SU-DHL-6 (cell line): Measurements from ENCODE around the gene FARP2.
"Not testable (repeated sequence)": the region's sequence is repeated elsewhere in the genome, so short reads cannot be mapped to it uniquely, and the experiment has no call there.

ENCODE experiments used
- H2AFZ ChIP-seq: fragments of 200-600 bp; sonication (generic); 2 replicates; pipeline ENCODE4 v1.6.1; 2014; ENCODE audit warnings: low read depth, mild to moderate bottlenecking, moderate library complexity, mixed read lengths, antibody characterized with exemption, low read length; ENCODE audit not compliant: severe bottlenecking
- H3F3A ChIP-seq: fragments of 200-600 bp; shearing (Covaris generic); 2 replicates; pipeline ENCODE4 v1.6.0; 2016; ENCODE audit warnings: antibody characterized with exemption, mild to moderate bottlenecking; ENCODE audit not compliant: insufficient read depth
- H3K27ac ChIP-seq: fragments of 200-600 bp; sonication (generic); 2 replicates; pipeline ENCODE4 v1.5.1; 2016; ENCODE audit warnings: low read depth, mild to moderate bottlenecking, low read length, moderate library complexity, mixed read lengths
- H3K27me3 ChIP-seq: fragments of 200-600 bp; sonication (generic), shearing (Covaris generic); 2 replicates; pipeline ENCODE4 v1.6.0; 2014; ENCODE audit warnings: mild to moderate bottlenecking, low read length
- H3K36me3 ChIP-seq: fragments of 200-600 bp; sonication (generic); 2 replicates; pipeline ENCODE4 v1.6.1; 2014; ENCODE audit warnings: mild to moderate bottlenecking, low read length, mixed read lengths
- H3K4me2 ChIP-seq: fragments of 300-600, 200-600 bp; shearing (Covaris generic), sonication (generic); 2 replicates; pipeline ENCODE4 v1.6.0; 2014; ENCODE audit warnings: low read length, low read depth, mild to moderate bottlenecking; ENCODE audit not compliant: poor library complexity, severe bottlenecking
- H3K4me3 ChIP-seq: fragments of 200-600 bp; sonication (generic); 2 replicates; pipeline ENCODE4 v1.5.1; 2014; ENCODE audit warnings: antibody characterized with exemption, low read length, mild to moderate bottlenecking, mixed read lengths; ENCODE audit not compliant: insufficient read depth, poor library complexity, severe bottlenecking
- H3K79me2 ChIP-seq: fragments of 200-600 bp; sonication (generic); 2 replicates; pipeline ENCODE4 v1.6.1; 2014; ENCODE audit warnings: mild to moderate bottlenecking, low read length, moderate library complexity; ENCODE audit not compliant: insufficient read depth
- H3K9ac ChIP-seq: fragments of 200-600 bp; sonication (generic); 2 replicates; pipeline ENCODE4 v1.7.0; 2014; ENCODE audit warnings: mild to moderate bottlenecking, low read length
- H3K9me2 ChIP-seq: fragments of 200-600 bp; sonication (generic); replicated peaks from 2 replicates; pipeline ENCODE4 v1.6.1; 2014; ENCODE audit warnings: low read length; ENCODE audit not compliant: insufficient read depth
- H3K9me3 ChIP-seq: fragments of 200-600 bp; sonication (generic); 2 replicates; pipeline ENCODE4 v1.6.1; 2014; ENCODE audit warnings: low read length, mixed read lengths; ENCODE audit not compliant: insufficient read depth
- H4K20me1 ChIP-seq: fragments of 200-600 bp; sonication (generic); 2 replicates; pipeline ENCODE4 v1.6.1; 2014; ENCODE audit warnings: low read depth, mild to moderate bottlenecking, antibody characterized with exemption, low read length, moderate library complexity, mixed read lengths
- EZH2phosphoT487 ChIP-seq: fragments of 200-600 bp; sonication (generic), shearing (Covaris generic); conservative IDR thresholded peaks from 2 replicates; pipeline ENCODE4 v1.6.1; 2018; ENCODE audit warnings: mild to moderate bottlenecking, antibody characterized with exemption, low read length, moderate library complexity, mixed read lengths
- TF ChIP-seq, protein P1 (sequence below): fragments of 200-600 bp; sonication (generic); IDR thresholded peaks from one replicate; pipeline ENCODE4 v1.5.1; 2017; ENCODE audit warnings: antibody characterized with exemption, mild to moderate bottlenecking, low read length, moderate library complexity; ENCODE audit not compliant: insufficient read depth, poor library complexity, severe bottlenecking

Gene FARP2

GRCh38 chr2:241372361-241372992 lies 16.4 kb downstream of the FARP2 start:
- Histone ChIP-seq H3K4me3 (no peak overlapping the region), H3K9me3 (no peaks in the 10 kb centered on the region), H3K27me3 (no peaks in the 10 kb centered on the region), H3K36me3 (no peaks in the 10 kb centered on the region), H4K20me1 (no peaks in the 10 kb centered on the region), H3F3A (no peaks in the 10 kb centered on the region), H2AFZ (no peak overlapping the region), H3K79me2 (no peaks in the 10 kb centered on the region), H3K9ac (no peak overlapping the region), H3K9me2 (no peaks in the 10 kb centered on the region), H3K4me2 (no peak overlapping the region), H3K27ac (no peak overlapping the region)
- TF ChIP-seq, protein P1, sequence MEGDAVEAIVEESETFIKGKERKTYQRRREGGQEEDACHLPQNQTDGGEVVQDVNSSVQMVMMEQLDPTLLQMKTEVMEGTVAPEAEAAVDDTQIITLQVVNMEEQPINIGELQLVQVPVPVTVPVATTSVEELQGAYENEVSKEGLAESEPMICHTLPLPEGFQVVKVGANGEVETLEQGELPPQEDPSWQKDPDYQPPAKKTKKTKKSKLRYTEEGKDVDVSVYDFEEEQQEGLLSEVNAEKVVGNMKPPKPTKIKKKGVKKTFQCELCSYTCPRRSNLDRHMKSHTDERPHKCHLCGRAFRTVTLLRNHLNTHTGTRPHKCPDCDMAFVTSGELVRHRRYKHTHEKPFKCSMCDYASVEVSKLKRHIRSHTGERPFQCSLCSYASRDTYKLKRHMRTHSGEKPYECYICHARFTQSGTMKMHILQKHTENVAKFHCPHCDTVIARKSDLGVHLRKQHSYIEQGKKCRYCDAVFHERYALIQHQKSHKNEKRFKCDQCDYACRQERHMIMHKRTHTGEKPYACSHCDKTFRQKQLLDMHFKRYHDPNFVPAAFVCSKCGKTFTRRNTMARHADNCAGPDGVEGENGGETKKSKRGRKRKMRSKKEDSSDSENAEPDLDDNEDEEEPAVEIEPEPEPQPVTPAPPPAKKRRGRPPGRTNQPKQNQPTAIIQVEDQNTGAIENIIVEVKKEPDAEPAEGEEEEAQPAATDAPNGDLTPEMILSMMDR = no peak
- no peak for TF ChIP-seq EZH2phosphoT487

DNA sequence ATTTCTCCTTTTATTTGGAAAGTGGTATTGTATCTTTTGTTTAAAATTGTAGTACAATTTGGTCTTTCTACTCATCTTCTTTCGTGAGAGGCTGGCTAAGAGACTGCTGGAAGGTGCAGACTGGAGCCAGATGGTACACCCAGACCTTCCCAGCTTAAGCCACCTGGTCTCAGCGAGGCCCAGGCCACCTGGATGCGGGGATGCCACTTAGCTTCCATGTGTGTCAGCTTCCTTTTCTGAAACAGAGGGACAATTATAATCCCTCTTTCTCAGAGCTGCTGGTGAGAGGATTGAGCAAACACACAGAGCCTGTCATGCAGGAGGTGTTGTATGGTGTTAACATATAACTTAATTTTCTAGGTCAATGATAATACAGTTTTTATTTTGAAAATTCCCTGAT lies 17.4 kb downstream of the FARP2 start:
- Histone ChIP-seq H3K4me2 (no peak overlapping the region), H3K27ac (no peak overlapping the region)

DNA sequence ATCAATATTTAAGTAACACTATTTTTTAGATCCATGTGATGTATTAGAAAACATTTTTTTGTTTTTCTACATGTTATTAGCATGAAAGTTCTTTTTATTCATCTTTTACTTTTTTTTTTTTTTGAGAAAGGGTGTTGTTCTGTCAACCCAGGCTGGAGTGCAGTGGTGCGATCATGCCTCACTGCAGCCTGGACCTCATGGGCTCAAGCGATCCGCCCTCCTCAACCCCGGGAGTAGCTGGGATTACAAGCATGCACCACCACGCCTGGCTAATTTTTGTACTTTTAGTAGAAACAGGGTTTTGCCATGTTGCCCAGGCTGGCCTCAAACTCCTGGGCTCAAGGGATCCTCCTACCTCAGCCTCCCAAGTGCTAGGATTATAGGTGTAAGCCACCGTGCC lies 17.8 kb downstream of the FARP2 start:
- not testable (repeated sequence) for H3K36me3 ChIP-seq, H4K20me1 ChIP-seq, H3K27ac ChIP-seq, H3K9ac ChIP-seq, H3K4me2 ChIP-seq, H3K79me2 ChIP-seq, H3K9me2 ChIP-seq, H3K27me3 ChIP-seq, H2AFZ ChIP-seq, H3K9me3 ChIP-seq, H3F3A ChIP-seq, H3K4me3 ChIP-seq

More for the DNA sequence above, 17.4 kb downstream of the FARP2 start:
- no peaks in the 10 kb centered on the region for H3K9me3 ChIP-seq
- no peaks in the 10 kb centered on the region for H3F3A ChIP-seq
- H3K27me3 ChIP-seq = no peaks in the 10 kb centered on the region
- H3K9me2 ChIP-seq = no peaks in the 10 kb centered on the region
- TF ChIP-seq, protein P1 = no peak
- no peak for TF ChIP-seq EZH2phosphoT487
- H3K79me2 ChIP-seq = no peaks in the 10 kb centered on the region
- no peak overlapping the region for H2AFZ ChIP-seq
- H4K20me1 ChIP-seq = no peaks in the 10 kb centered on the region
- H3K9ac ChIP-seq = no peak overlapping the region
- no peak overlapping the region for H3K4me3 ChIP-seq
- no peaks in the 10 kb centered on the region for H3K36me3 ChIP-seq

DNA sequence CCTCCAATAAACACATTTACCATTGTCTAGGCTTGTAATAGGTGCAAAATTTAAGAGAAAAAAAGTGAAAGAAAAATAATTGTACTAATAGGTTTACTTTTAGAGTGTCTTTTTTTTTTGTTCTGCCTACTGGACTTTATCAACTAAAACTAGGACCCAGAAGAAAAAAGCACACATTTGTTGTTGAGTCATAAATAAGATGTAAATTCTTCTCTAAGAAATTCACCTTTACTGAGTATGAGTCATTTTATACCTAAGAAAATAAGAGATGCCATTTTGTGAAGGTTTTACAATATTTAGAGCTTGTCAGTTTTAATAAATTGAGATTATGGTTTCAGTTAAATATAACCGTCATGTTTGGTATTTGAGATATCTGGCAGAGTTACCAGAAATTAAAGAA lies 19.2 kb downstream of the FARP2 start:
- H2AFZ ChIP-seq = no peak overlapping the region
- H3K79me2 ChIP-seq = no peaks in the 10 kb centered on the region
- no peak overlapping the region for H3K4me2 ChIP-seq
- no peak overlapping the region for H3K27ac ChIP-seq
- H3K4me3 ChIP-seq = no peak overlapping the region
- H3K9ac ChIP-seq = no peak overlapping the region
- no peak for TF ChIP-seq EZH2phosphoT487
- TF ChIP-seq, protein P1 = no peak
- H4K20me1 ChIP-seq = no peaks in the 10 kb centered on the region
- no peaks in the 10 kb centered on the region for H3K9me3 ChIP-seq
- no peaks in the 10 kb centered on the region for H3K36me3 ChIP-seq
- no peaks in the 10 kb centered on the region for H3K27me3 ChIP-seq
- H3K9me2 ChIP-seq = no peaks in the 10 kb centered on the region
- H3F3A ChIP-seq = no peaks in the 10 kb centered on the region
